Gastroesophageal sphincter (tissue), 3 donors: Measurements from ENCODE around the gene ZNF429.

Experiments used
- EP300 ChIP-seq: sonication (generic); formaldehyde crosslinking; IDR thresholded peaks from one replicate; pipeline ENCODE4 v1.6.1; 2017; ENCODE audit warnings: antibody characterized with exemption, mild to moderate bottlenecking
- POLR2A ChIP-seq, 2 donors: fragments of 450-650 bp; IDR thresholded peaks; one replicate each; pipeline ENCODE4 v1.6.1; 2017; ENCODE audit warnings: antibody characterized with exemption in 2 of 2, mild to moderate bottlenecking in 2 of 2, moderate library complexity in 1 of 2
- POLR2AphosphoS5 ChIP-seq: sonication (generic); formaldehyde crosslinking; IDR thresholded peaks from one replicate; pipeline ENCODE4 v1.6.1; 2017; ENCODE audit warnings: antibody characterized with exemption
- TF ChIP-seq, protein P1 (sequence below), 4 experiments: fragments of 200-600 bp in 2 of 4; fragments of 450-650 bp in 2 of 4; sonication (generic) in 1 of 4; IDR thresholded peaks; one replicate each; pipeline ENCODE4 v1.5.1; 2017 to 2019; ENCODE audit warnings: antibody characterized with exemption in 4 of 4, mild to moderate bottlenecking in 2 of 4, moderate library complexity in 2 of 4

DNA sequence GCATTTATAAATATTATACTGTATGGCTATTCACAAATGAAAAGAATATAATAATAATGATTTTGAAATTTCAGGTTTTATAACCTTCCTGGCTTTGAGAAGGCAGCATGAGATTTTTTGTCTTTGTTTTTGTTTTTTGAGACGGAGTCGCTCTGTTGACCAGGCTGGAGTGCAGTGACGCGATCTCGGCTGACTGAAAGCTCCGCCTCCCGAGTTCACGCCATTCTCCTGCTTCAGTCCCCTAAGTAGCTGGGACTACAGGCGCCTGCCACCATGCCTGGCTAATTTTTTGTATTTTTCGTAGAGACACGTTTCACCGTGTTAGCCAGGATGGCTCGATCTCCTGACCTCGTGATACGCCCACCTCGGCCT, 64.1 kb downstream of the ZNF429 start:
- TF ChIP-seq, protein P1, sequence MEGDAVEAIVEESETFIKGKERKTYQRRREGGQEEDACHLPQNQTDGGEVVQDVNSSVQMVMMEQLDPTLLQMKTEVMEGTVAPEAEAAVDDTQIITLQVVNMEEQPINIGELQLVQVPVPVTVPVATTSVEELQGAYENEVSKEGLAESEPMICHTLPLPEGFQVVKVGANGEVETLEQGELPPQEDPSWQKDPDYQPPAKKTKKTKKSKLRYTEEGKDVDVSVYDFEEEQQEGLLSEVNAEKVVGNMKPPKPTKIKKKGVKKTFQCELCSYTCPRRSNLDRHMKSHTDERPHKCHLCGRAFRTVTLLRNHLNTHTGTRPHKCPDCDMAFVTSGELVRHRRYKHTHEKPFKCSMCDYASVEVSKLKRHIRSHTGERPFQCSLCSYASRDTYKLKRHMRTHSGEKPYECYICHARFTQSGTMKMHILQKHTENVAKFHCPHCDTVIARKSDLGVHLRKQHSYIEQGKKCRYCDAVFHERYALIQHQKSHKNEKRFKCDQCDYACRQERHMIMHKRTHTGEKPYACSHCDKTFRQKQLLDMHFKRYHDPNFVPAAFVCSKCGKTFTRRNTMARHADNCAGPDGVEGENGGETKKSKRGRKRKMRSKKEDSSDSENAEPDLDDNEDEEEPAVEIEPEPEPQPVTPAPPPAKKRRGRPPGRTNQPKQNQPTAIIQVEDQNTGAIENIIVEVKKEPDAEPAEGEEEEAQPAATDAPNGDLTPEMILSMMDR (IDR thresholded peaks at IDR 0.05) = no peak
- TF ChIP-seq POLR2A (IDR thresholded peaks at IDR 0.05) = peak in 1 of 2 donors; percentile 3
- no peak for TF ChIP-seq EP300
- no peak for TF ChIP-seq POLR2AphosphoS5
